ENCODE measurements around the gene BBS12. TPM values are rescaled to one million over a fixed set of nuclear protein-coding genes. Genes with fewer than 3 reads are reported as not detected.

BBS12 gene
- total and polyA plus RNA-seq, 2 experiments from 2014 or later: 2.3 to 2.6 TPM

- H3K36me3 Mint-ChIP-seq (ENCODE audit: low read depth): no peaks in the 10 kb centered on the region
- no peaks in the 10 kb centered on the region for H3K36me3 ChIP-seq (ENCODE audit: insufficient read depth)
- ATAC-seq: no peak
- H3K4me3 Mint-ChIP-seq: no peak overlapping the region
- peaks cover 2% of the 10 kb centered on the region for H3K27me3 Mint-ChIP-seq (ENCODE audit: insufficient read depth, low read depth, poor library complexity)
- 0 out of 2 replicates have a peak, but pooled peaks cover 8% of the 10 kb centered on the region for H3K9me2 ChIP-seq (ENCODE audit: insufficient read depth)
- H2AFZ ChIP-seq: no peak overlapping the region
- DNase-seq (ENCODE audit: low spot score): no peak
- no peaks in the 10 kb centered on the region for H3K27me3 ChIP-seq (ENCODE audit: insufficient read depth)
- H3K79me2 ChIP-seq (replicated peaks; ENCODE audit: insufficient read depth): no peaks in the 10 kb centered on the region
- no peak overlapping the region for H3K4me3 ChIP-seq
- H4K20me1 ChIP-seq (replicated peaks; ENCODE audit: insufficient read depth): no peaks in the 10 kb centered on the region
- no peak overlapping the region for H3K27ac Mint-ChIP-seq
- H3K9me3 Mint-ChIP-seq: no peaks in the 10 kb centered on the region
- peaks cover 11% of the 10 kb centered on the region; the same call in 1 of the 2 replicates for H3K4me1 ChIP-seq (ENCODE audit: insufficient read depth)
- H3K27ac ChIP-seq (ENCODE audit: low read depth): no peak overlapping the region
- H3K4me2 ChIP-seq: no peak overlapping the region
- H3F3A ChIP-seq (replicated peaks; ENCODE audit: low read depth): peaks cover 3% of the 10 kb centered on the region; the same call in 1 of the 2 replicates
- H3K4me1 Mint-ChIP-seq: peaks cover 7% of the 10 kb centered on the region; the same call in 2 of the 3 replicates
- TF ChIP-seq CREB1 (CRISPR knock-in tag; IDR thresholded peaks at IDR 0.05; ENCODE audit: low read depth): no peak
- no peak for TF ChIP-seq CTCF (conservative IDR thresholded peaks at IDR 0.05; ENCODE audit: low read depth in 2 of 2)
- TF ChIP-seq EZH2phosphoT487 (IDR thresholded peaks at IDR 0.05; ENCODE audit: unreplicated experiment): no peak
- no peak for TF ChIP-seq ZNF462 (CRISPR knock-in tag; IDR thresholded peaks at IDR 0.05)
- TF ChIP-seq STAT1 (IDR thresholded peaks at IDR 0.05; ENCODE audit: unreplicated experiment): no peak
- no peak for TF ChIP-seq ETS1 (IDR thresholded peaks at IDR 0.05)
- no peak for TF ChIP-seq ZNF114 (CRISPR knock-in tag; IDR thresholded peaks at IDR 0.05)
- TF ChIP-seq NANOG (IDR thresholded peaks at IDR 0.05; ENCODE audit: borderline replicate concordance): no peak
- TF ChIP-seq JUNB (IDR thresholded peaks at IDR 0.05; ENCODE audit: unreplicated experiment): no peak
- no peak for TF ChIP-seq ZNF331 (CRISPR knock-in tag; IDR thresholded peaks at IDR 0.05; ENCODE audit: low read depth)
Observed at GRCh38 chr4:122709236-122709635, 23.3 kb upstream of the BBS12 start.
